HCT116 (cell line): ENCODE data around the gene MME.

Experiments used
- YY1 ChIP-seq: IDR thresholded peaks from 2 replicates; pipeline ENCODE4 v1.6.1; 2011; ENCODE audit warnings: low read length, low read depth, moderate library complexity, mild to moderate bottlenecking; ENCODE audit not compliant: insufficient replicate concordance; ENCODE audit errors: extremely low read depth
- TF ChIP-seq, protein P1 (sequence below), 3 experiments: fragments of 200-600 bp in 1 of 3; sonication (generic) in 1 of 3; IDR thresholded peaks in 2 of 3; conservative IDR thresholded peaks in 1 of 3; 2 replicates each; pipeline ENCODE4 v1.5.1; 2012 to 2017; ENCODE audit warnings: low read depth in 2 of 3, low read length in 2 of 3, antibody characterized with exemption in 1 of 3, borderline replicate concordance in 1 of 3, control low read depth in 1 of 3, mild to moderate bottlenecking in 1 of 3, mixed read lengths in 1 of 3, mixed run types in 1 of 3, moderate library complexity in 1 of 3; ENCODE audit not compliant: insufficient read depth in 1 of 3

DNA sequence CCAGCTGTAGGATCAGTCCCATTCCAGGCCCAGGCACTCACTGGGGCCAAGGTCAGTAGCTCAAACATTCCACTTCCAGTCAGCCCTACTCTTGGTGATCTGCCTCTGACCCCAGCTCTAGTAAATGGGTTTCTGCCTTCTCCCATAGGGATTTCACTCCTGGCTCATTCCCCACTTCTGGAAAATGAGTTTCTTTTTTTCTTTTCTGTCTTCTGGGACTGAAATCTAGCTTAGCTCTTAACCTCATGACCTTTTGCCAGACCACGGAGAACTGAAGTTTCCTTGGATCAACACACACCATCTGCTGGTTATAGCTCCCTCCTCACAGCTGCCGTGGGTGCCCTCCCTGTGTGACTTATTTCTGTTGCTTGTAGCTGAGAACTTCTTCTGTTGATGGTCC is 21.3 kb downstream of the MME start:
- TF ChIP-seq, protein P1, sequence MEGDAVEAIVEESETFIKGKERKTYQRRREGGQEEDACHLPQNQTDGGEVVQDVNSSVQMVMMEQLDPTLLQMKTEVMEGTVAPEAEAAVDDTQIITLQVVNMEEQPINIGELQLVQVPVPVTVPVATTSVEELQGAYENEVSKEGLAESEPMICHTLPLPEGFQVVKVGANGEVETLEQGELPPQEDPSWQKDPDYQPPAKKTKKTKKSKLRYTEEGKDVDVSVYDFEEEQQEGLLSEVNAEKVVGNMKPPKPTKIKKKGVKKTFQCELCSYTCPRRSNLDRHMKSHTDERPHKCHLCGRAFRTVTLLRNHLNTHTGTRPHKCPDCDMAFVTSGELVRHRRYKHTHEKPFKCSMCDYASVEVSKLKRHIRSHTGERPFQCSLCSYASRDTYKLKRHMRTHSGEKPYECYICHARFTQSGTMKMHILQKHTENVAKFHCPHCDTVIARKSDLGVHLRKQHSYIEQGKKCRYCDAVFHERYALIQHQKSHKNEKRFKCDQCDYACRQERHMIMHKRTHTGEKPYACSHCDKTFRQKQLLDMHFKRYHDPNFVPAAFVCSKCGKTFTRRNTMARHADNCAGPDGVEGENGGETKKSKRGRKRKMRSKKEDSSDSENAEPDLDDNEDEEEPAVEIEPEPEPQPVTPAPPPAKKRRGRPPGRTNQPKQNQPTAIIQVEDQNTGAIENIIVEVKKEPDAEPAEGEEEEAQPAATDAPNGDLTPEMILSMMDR (IDR thresholded peaks at IDR 0.05 in 2 of 3, conservative IDR thresholded peaks at IDR 0.05 in 1 of 3; ENCODE audit: borderline replicate concordance in 1 of 3, insufficient read depth in 1 of 3, low read depth in 2 of 3, low read length in 2 of 3) = no peak
- no peak for TF ChIP-seq YY1
